ENCODE measurements around the gene RUNX1.
A peak's percentile ranks its signal among the peaks of the same experiment; 100 is the strongest.

Gene RUNX1

DNA sequence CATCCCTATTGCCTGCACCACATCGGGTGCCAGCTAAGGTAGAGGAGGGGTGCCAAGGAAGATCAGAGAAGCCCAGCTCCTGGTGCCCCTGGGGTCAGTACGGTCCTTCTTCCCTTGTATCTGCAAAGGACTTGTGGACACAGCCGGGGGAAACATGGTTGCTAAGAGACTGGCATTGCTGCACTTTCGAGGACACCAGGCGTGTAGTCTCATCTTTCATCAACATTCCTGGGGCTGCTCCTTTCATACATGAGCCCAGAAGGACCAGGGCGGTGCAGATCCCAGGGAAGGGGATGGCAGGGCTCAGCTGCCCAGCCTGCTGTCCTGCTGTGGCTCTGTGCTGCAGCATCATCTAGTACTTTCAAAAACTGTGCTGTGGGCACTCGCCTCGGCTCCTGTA, 61.0 kb downstream of the RUNX1 start:
- no peak overlapping the region for H3K4me3 ChIP-seq (ENCODE audit: low read length)
- H3K56ac ChIP-seq (ENCODE audit: low read length), result no peak overlapping the region
- no peak overlapping the region for H3K23ac ChIP-seq (ENCODE audit: low read length)
- H2AK5ac ChIP-seq (ENCODE audit: low read length), result no peak overlapping the region
- no peak overlapping the region for H3K4me2 ChIP-seq (ENCODE audit: low read length)
- no peak overlapping the region for H3K4ac ChIP-seq (ENCODE audit: low read depth, low read length)
- H3K18ac ChIP-seq (ENCODE audit: low read length), result no peak overlapping the region
- H2BK5ac ChIP-seq (ENCODE audit: low read length), result no peak overlapping the region
- no CpG with 5 or more reads among the region's 8 CpGs for WGBS (ENCODE audit: extremely low coverage, insufficient coverage, low lambda C conversion rate)
- H3K79me1 ChIP-seq (ENCODE audit: low read length), result no peaks in the 10 kb centered on the region
- no peak overlapping the region for H3K27ac ChIP-seq (ENCODE audit: low read depth, low read length)
- H2BK15ac ChIP-seq (replicated peaks; ENCODE audit: low read depth), result no peak overlapping the region
- no peak overlapping the region for H2BK120ac ChIP-seq (ENCODE audit: low read depth, low read length)
- no peaks in the 10 kb centered on the region for H3K79me2 ChIP-seq (ENCODE audit: control insufficient read depth, insufficient read depth, low read length)
- peaks cover 3% of the 10 kb centered on the region for H3K4me1 ChIP-seq (ENCODE audit: control insufficient read depth, low read depth, low read length)
- DNase-seq, result no peak
- no peaks in the 10 kb centered on the region for H3K27me3 ChIP-seq (ENCODE audit: insufficient read depth, low read length, poor library complexity)
- H4K5ac ChIP-seq (ENCODE audit: low read length), result no peak overlapping the region
- no peaks in the 10 kb centered on the region for H3K36me3 ChIP-seq (ENCODE audit: control insufficient read depth, insufficient read depth, low read length)
- no peak overlapping the region for H3K9ac ChIP-seq (ENCODE audit: low read length)
- no peak overlapping the region for H4K8ac ChIP-seq (ENCODE audit: low read depth, low read length)

DNA sequence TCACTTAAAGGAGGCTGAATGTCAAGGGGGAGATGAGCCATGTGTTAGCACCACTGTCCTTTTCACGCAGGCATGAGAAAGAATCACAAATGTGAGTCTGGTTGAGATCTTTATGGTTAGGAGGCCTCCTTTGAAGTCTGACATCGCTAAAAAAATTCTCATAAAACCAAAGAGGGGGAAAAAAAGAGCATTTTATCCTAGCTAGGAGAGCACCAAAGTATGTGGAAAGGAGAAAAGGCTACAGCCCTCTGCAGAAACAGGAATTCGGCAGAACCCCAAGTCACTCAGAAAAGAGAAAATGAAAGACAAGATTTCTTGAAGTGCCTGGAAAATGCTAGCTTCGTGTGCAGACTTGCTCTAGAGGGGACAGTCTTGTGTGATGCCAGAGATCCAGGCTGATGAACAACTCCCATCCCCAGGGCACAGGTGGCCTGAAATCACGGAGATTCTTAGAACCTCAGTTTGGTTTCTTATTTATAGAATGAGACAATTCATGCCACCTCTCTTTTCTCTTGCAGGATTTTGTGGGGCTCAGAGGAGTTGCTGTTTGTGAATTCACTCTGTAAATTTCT, 61.5 kb downstream of the RUNX1 start:
- Histone ChIP-seq H3K36me3 (ENCODE audit: control insufficient read depth, insufficient read depth, low read length) (no peaks in the 10 kb centered on the region), H3K56ac (ENCODE audit: low read length) (no peak overlapping the region), H3K4me3 (ENCODE audit: low read length) (no peak overlapping the region), H4K5ac (ENCODE audit: low read length) (no peak overlapping the region), H2BK120ac (ENCODE audit: low read depth, low read length) (no peak overlapping the region), H3K79me1 (ENCODE audit: low read length) (no peaks in the 10 kb centered on the region), H3K79me2 (ENCODE audit: control insufficient read depth, insufficient read depth, low read length) (no peaks in the 10 kb centered on the region), H4K8ac (ENCODE audit: low read depth, low read length) (no peak overlapping the region), H3K4me2 (ENCODE audit: low read length) (no peak overlapping the region), H2BK15ac (replicated peaks; ENCODE audit: low read depth) (no peak overlapping the region), H3K27me3 (ENCODE audit: insufficient read depth, low read length, poor library complexity) (no peaks in the 10 kb centered on the region), H2BK5ac (ENCODE audit: low read length) (no peak overlapping the region), H3K27ac (ENCODE audit: low read depth, low read length) (no peak overlapping the region), H2AK5ac (ENCODE audit: low read length) (no peak overlapping the region), H3K18ac (ENCODE audit: low read length) (no peak overlapping the region), H3K23ac (ENCODE audit: low read length) (no peak overlapping the region), H3K9ac (ENCODE audit: low read length) (no peak overlapping the region), H3K4me1 (ENCODE audit: control insufficient read depth, low read depth, low read length) (peaks cover 3% of the 10 kb centered on the region), H3K4ac (ENCODE audit: low read depth, low read length) (no peak overlapping the region)
- no CpG with 5 or more reads among the region's 5 CpGs for WGBS (ENCODE audit: extremely low coverage, insufficient coverage, low lambda C conversion rate)
- no peak for DNase-seq

DNA sequence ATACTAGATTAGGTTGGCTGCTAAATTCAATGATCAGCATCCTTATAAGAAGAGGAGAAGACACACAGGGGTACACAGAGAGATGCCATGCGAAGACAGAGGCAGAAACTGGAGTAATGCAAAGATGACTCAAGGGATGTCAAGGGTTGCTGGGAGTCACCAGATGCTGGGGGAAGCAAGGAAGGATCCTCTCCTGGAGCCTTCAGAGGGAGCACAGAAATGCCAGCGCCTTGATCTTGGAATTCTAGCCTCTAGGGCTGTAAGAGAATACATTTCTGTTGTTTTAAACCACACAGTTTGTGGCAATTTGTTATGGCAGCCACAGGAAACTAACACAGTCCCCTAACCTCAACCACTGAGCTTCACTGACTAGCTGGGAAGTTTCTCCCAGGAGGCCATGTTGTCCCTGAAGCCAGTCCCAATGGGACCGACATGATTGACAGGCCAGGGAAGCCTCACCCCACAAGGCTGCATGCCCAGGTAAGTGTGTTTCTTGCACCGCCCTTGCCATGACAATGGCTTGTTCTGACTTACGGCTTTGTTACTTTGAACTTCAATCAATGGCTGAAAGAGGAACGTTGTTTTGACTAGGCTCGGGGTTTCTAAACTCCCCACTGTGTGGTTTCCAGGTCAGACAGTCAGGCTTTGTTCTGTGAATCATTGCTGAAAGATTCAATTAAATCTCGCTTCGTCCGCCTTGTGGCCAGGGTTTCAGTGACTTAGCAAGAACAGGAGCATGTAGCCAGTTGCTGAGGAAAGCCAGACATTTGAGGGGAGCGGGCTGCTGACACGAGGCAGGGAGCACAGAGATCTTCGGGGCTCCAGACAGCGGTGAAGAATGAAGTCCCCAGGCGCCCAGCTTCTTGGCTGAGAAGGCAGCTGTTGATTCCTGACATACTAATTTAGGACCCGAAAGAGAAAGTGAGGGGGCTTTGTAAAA, 62.3 kb downstream of the RUNX1 start:
- Histone ChIP-seq H2BK15ac (replicated peaks; ENCODE audit: low read depth) (no peak overlapping the region), H4K5ac (ENCODE audit: low read length) (no peak overlapping the region), H3K79me2 (ENCODE audit: control insufficient read depth, insufficient read depth, low read length) (no peaks in the 10 kb centered on the region), H3K4me2 (ENCODE audit: low read length) (no peak overlapping the region), H3K4me1 (ENCODE audit: control insufficient read depth, low read depth, low read length) (peaks cover 3% of the 10 kb centered on the region), H3K23ac (ENCODE audit: low read length) (no peak overlapping the region), H3K79me1 (ENCODE audit: low read length) (no peaks in the 10 kb centered on the region), H3K36me3 (ENCODE audit: control insufficient read depth, insufficient read depth, low read length) (no peaks in the 10 kb centered on the region), H3K56ac (ENCODE audit: low read length) (no peak overlapping the region), H3K4me3 (ENCODE audit: low read length) (no peak overlapping the region), H3K18ac (ENCODE audit: low read length) (no peak overlapping the region), H3K9ac (ENCODE audit: low read length) (no peak overlapping the region), H2AK5ac (ENCODE audit: low read length) (no peak overlapping the region), H3K27me3 (ENCODE audit: insufficient read depth, low read length, poor library complexity) (no peaks in the 10 kb centered on the region), H4K8ac (ENCODE audit: low read depth, low read length) (no peak overlapping the region), H2BK120ac (ENCODE audit: low read depth, low read length) (no peak overlapping the region), H2BK5ac (ENCODE audit: low read length) (no peak overlapping the region), H3K27ac (ENCODE audit: low read depth, low read length) (no peak overlapping the region), H3K4ac (ENCODE audit: low read depth, low read length) (no peak overlapping the region)
- peak; percentile 53 for DNase-seq
- WGBS (ENCODE audit: extremely low coverage, insufficient coverage, low lambda C conversion rate), result no CpG with 5 or more reads among the region's 16 CpGs

DNA sequence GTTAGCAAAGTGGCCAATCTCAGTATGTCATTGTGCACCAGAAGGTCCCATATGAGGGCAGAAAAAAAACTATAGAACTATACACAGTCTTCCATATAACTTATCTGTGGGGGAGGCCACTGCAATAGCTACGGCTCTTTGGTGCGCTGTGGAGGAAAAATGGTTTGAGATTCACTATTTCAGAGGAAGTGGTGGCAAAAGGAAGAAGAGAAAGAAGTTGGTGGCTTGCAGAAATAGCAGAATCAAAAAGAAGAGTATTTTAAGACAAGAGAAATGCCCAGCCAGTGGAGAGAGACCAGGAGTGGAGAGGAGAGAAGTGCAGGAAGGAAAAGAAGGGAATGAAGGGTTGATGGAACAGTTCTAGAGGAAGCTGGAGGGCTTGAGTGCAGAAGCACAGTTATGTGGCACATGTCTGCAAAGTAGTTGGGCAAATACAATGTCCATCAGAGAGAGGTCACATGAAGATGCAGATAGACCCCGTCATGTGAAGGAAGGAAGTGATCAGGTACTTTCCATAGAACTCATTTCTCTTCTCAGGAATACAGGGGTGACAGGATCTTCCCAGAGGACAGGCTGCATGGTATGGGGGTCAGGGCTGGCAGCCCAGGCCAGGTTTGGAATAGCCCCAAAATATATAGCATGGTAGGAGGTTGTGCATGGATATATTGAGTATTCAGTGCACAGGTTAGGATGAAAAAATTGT, 64.6 kb downstream of the RUNX1 start:
- H3K56ac ChIP-seq (ENCODE audit: low read length), result no peak overlapping the region
- no peaks in the 10 kb centered on the region for H3K79me1 ChIP-seq (ENCODE audit: low read length)
- no CpG with 5 or more reads among the region's 3 CpGs for WGBS (ENCODE audit: extremely low coverage, insufficient coverage, low lambda C conversion rate)
- no peak overlapping the region for H3K4ac ChIP-seq (ENCODE audit: low read depth, low read length)
- H3K9ac ChIP-seq (ENCODE audit: low read length), result no peak overlapping the region
- no peaks in the 10 kb centered on the region for H3K79me2 ChIP-seq (ENCODE audit: control insufficient read depth, insufficient read depth, low read length)
- no peak overlapping the region for H3K4me3 ChIP-seq (ENCODE audit: low read length)
- no peak overlapping the region for H3K4me2 ChIP-seq (ENCODE audit: low read length)
- no peak overlapping the region for H2BK120ac ChIP-seq (ENCODE audit: low read depth, low read length)
- DNase-seq, result no peak
- H4K8ac ChIP-seq (ENCODE audit: low read depth, low read length), result no peak overlapping the region
- no peak overlapping the region for H3K27ac ChIP-seq (ENCODE audit: low read depth, low read length)
- H2AK5ac ChIP-seq (ENCODE audit: low read length), result no peak overlapping the region
- H3K23ac ChIP-seq (ENCODE audit: low read length), result no peak overlapping the region
- no peaks in the 10 kb centered on the region for H3K27me3 ChIP-seq (ENCODE audit: insufficient read depth, low read length, poor library complexity)
- peaks cover 3% of the 10 kb centered on the region for H3K4me1 ChIP-seq (ENCODE audit: control insufficient read depth, low read depth, low read length)
- no peak overlapping the region for H3K18ac ChIP-seq (ENCODE audit: low read length)
- H2BK5ac ChIP-seq (ENCODE audit: low read length), result no peak overlapping the region
- no peaks in the 10 kb centered on the region for H3K36me3 ChIP-seq (ENCODE audit: control insufficient read depth, insufficient read depth, low read length)
- no peak overlapping the region for H2BK15ac ChIP-seq (replicated peaks; ENCODE audit: low read depth)
- H4K5ac ChIP-seq (ENCODE audit: low read length), result no peak overlapping the region

DNA sequence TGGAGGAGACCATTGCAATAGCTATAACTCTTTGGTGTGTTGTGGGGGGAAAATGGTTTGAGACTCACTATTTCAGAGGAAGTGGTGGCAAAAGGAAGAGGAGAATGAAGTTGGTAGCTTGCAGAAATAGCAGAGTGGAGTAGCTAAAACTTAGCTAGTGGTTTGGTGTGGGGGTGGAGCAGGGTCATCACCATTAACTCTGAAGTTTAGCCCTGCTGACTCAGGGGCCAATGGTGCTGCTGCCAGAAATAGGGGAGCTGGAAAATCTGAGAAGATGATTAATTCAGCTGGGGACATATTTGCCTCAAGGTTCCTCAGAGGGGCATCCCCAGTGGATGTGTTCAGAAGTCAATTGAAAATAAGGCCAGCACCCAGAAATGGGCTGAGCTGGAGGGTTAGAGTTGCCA, 65.4 kb downstream of the RUNX1 start:
- DNase-seq, result no peak
- Histone ChIP-seq H2AK5ac (ENCODE audit: low read length) (no peak overlapping the region), H3K18ac (ENCODE audit: low read length) (no peak overlapping the region), H3K79me1 (ENCODE audit: low read length) (no peaks in the 10 kb centered on the region), H3K4me2 (ENCODE audit: low read length) (no peak overlapping the region), H3K23ac (ENCODE audit: low read length) (no peak overlapping the region), H3K27me3 (ENCODE audit: insufficient read depth, low read length, poor library complexity) (no peaks in the 10 kb centered on the region), H3K4me3 (ENCODE audit: low read length) (no peak overlapping the region), H3K4ac (ENCODE audit: low read depth, low read length) (no peak overlapping the region), H4K5ac (ENCODE audit: low read length) (no peak overlapping the region), H3K36me3 (ENCODE audit: control insufficient read depth, insufficient read depth, low read length) (no peaks in the 10 kb centered on the region), H2BK5ac (ENCODE audit: low read length) (no peak overlapping the region), H3K4me1 (ENCODE audit: control insufficient read depth, low read depth, low read length) (peaks cover 3% of the 10 kb centered on the region), H2BK120ac (ENCODE audit: low read depth, low read length) (no peak overlapping the region), H3K9ac (ENCODE audit: low read length) (no peak overlapping the region), H4K8ac (ENCODE audit: low read depth, low read length) (no peak overlapping the region), H2BK15ac (replicated peaks; ENCODE audit: low read depth) (no peak overlapping the region), H3K56ac (ENCODE audit: low read length) (no peak overlapping the region), H3K27ac (ENCODE audit: low read depth, low read length) (no peak overlapping the region), H3K79me2 (ENCODE audit: control insufficient read depth, insufficient read depth, low read length) (no peaks in the 10 kb centered on the region)
